HG03103 (cell line): ENCODE data around the gene LHFPL3.

Experiments used
- ATAC-seq: cut with Tn5 transposase; IDR thresholded peaks from one replicate; pipeline ENCODE4 v1.9.1; 2021; ENCODE audit warnings: low read depth; ENCODE audit not compliant: unreplicated experiment

The LHFPL3 gene

GRCh38 chr7:104791080-104791479 lies 462.7 kb downstream of the LHFPL3 start:
- ATAC-seq, result no peak

GRCh38 chr7:104793066-104793465 lies 464.7 kb downstream of the LHFPL3 start:
- ATAC-seq, result no peak

- ATAC-seq, result no peak
These were observed 465.8 kb downstream of the LHFPL3 start for GRCh38 chr7:104794154-104794553.

- ATAC-seq, result no peak
These were observed 466.2 kb downstream of the LHFPL3 start for GRCh38 chr7:104794589-104794988.

- ATAC-seq, result no peak
These were observed 466.7 kb downstream of the LHFPL3 start for GRCh38 chr7:104795086-104795485.

GRCh38 chr7:104795616-104796398 lies 467.4 kb downstream of the LHFPL3 start:
- ATAC-seq, result no peak

GRCh38 chr7:104800307-104800706 lies 471.9 kb downstream of the LHFPL3 start:
- no peak for ATAC-seq

GRCh38 chr7:104801022-104801421 lies 472.6 kb downstream of the LHFPL3 start:
- no peak for ATAC-seq

- ATAC-seq, result no peak
These were observed 475.5 kb downstream of the LHFPL3 start for GRCh38 chr7:104803931-104804330.

GRCh38 chr7:104804696-104805095 lies 476.3 kb downstream of the LHFPL3 start:
- no peak for ATAC-seq

- ATAC-seq, result no peak
These were observed 477.3 kb downstream of the LHFPL3 start for GRCh38 chr7:104805449-104806317.

GRCh38 chr7:104807671-104808070 lies 479.3 kb downstream of the LHFPL3 start:
- ATAC-seq, result no peak

GRCh38 chr7:104809906-104810305 lies 481.5 kb downstream of the LHFPL3 start:
- no peak for ATAC-seq

GRCh38 chr7:104814126-104814525 lies 485.7 kb downstream of the LHFPL3 start:
- no peak for ATAC-seq

- ATAC-seq, result no peak
These were observed 486.4 kb downstream of the LHFPL3 start for GRCh38 chr7:104814671-104815400.

- no peak for ATAC-seq
These were observed 488.1 kb downstream of the LHFPL3 start for GRCh38 chr7:104816537-104816936.

- no peak for ATAC-seq
These were observed 490.8 kb downstream of the LHFPL3 start for GRCh38 chr7:104818961-104819880.

GRCh38 chr7:104820836-104821535 lies 492.6 kb downstream of the LHFPL3 start:
- ATAC-seq, result no peak

- ATAC-seq, result no peak
These were observed 494.8 kb downstream of the LHFPL3 start for GRCh38 chr7:104823177-104823576.
